ENCODE data around the gene GNA14. TPM values are rescaled to one million over a fixed set of nuclear protein-coding genes. Genes with fewer than 3 reads are reported as not detected.
"Not testable (repeated sequence)": the region's sequence is repeated elsewhere in the genome, so short reads cannot be mapped to it uniquely, and the experiment has no call there.

The GNA14 gene
- polyA plus RNA-seq, 10 donors = 2.7 to 6.2 (median 3.8) TPM

DNA sequence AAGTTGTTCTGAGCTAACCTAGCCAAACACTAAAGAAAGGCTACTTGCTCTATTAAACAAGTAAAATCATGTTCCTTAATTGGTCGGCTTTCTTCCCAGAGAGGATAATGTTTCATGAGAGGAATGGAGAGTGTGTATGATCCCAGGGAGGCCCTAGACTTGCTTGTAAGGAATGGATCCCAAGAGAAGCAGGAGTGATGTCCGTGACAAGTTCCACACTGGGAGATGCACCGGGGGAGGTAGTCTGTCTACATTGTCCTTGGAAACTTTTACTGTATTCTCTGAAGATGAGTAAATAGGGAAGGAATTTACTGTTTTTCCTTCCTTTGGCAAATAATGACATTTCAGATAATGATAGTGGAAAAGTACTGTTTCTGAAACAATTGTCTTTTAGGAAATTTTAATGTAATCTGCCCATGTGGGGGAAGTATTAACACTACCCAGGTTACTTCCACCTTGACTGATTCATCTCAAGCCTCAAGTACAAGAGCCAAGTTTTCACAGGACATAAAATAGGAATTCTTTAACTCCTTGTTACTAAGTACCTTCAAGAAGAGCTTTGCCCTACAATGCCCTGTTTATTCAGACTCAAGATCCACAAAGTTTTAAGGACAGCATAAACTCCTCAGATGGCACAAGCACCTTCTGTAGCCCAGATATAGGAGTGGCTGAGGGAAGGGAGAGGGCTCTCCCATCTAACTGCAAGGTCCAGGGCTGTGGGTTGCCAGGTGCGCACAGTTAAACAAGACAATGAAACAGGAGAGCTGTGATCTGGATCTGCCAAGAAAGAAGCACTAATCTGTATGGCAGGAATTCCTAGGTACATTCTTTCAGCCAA is 152.1 kb downstream of the GNA14 start:
- DNase-seq = peak; percentile 81 to 94 (median 86)

DNA sequence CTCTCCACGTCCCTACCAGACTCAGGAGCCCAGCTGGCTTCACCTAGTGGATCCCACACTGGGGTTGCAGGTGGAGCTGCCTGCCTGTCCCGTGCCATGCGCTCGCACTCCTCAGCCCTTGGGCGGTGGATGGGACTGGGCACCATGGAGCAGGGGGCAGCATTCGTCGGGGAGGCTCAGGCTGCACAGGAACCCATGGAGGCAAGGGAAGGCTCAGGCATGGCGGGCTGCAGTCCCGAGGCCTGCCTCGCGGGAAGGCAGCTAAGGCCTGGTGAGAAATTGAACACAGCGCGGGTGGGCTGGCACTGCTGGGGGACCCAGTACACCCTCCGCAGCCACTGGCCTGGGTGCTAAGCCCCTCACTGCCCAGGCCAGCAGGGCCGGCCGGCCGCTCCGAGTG is 157.8 kb downstream of the GNA14 start:
- DNase-seq = not testable (repeated sequence)

GRCh38 chr9:77489405-77490163 is 158.5 kb downstream of the GNA14 start:
- not testable (repeated sequence) for DNase-seq

GRCh38 chr9:77488439-77489126 is 159.5 kb downstream of the GNA14 start:
- no peak for DNase-seq

GRCh38 chr9:77486968-77487367 is 161.2 kb downstream of the GNA14 start:
- DNase-seq = no peak

DNA sequence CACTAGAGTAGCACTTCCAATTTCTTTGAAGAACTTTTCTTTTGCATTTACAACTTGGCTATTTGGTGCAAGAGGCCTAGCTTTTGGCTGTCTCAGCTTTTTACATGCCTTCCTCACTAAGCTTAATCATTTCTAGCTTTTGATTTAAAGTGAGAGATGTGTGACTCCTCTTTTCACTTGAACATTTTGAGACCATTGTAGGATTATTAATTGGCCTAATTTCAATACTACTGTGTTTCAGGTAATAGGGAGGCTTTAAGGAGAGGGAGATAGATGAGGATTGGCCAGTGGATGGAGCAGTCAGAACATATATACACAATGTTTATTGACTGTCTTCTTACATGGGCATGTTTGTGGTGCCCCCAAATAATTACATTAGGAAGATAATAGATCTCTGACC is 161.7 kb downstream of the GNA14 start:
- DNase-seq = no peak

- DNase-seq = peak; percentile 30 to 63 (median 59)
Observed at GRCh38 chr9:77475641-77476473, 172.3 kb downstream of the GNA14 start.

DNA sequence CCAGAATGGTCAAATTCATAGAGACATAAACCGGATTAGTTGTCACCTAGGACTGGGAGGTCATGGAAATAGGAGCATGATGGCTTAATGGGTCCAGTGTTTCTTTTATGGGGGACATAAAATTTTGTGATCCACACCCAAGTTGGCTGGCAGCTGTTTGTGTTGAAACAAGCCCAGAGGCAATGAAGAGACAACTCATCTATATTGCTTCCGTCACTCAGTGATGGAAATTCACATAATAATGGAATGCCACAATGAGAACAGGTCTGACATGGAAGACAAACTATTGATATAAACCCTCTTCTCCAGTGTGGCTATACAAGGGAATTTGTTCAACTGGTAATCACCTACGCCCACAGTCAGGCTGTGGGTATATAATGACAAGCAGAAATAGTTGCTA is 173.2 kb downstream of the GNA14 start:
- no peak for DNase-seq

- no peak for DNase-seq
Observed at GRCh38 chr9:77472646-77473045, 175.5 kb downstream of the GNA14 start.

DNA sequence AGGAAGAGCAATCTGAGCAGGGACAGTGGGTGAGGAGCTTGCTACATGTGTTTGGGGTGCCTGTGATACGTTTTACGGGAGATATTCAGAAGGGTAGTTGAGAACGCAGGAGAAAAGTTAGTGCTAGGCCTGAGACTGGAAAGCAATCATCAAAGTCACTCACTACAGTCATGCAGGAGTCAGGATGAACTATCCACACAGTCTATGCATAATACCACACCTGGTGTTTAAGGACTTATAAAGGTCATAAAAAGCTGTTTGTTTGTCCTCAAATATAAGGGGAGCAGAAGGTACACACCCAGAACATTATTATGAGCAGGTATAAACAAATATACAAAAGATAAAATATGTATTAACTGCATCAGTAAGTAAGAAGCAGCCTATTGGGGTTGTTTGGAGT is 176.6 kb downstream of the GNA14 start:
- no peak for DNase-seq

GRCh38 chr9:77469515-77470231 is 178.4 kb downstream of the GNA14 start:
- DNase-seq = peak; percentile 28 to 77 (median 49)

DNA sequence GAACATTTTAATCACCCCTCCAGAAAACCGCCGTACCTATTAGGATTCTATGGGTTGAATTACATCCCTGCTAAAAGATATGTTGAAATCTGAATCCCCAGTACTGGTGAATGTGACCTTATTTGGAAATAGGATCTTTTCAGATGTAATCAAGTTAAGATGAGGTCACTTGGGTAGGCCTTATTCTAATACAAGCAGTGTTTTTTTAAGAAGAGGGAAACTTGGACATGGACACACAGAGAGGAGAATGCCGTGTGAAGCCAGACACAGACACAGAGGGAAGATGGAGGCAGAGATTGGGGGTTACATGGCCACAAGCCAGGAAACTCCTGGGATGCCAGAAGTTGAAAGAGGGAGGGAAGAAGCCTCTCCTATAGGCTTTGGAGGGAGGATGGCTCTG is 183.5 kb downstream of the GNA14 start:
- DNase-seq = peak in 1 of 3 donors; percentile 46

DNA sequence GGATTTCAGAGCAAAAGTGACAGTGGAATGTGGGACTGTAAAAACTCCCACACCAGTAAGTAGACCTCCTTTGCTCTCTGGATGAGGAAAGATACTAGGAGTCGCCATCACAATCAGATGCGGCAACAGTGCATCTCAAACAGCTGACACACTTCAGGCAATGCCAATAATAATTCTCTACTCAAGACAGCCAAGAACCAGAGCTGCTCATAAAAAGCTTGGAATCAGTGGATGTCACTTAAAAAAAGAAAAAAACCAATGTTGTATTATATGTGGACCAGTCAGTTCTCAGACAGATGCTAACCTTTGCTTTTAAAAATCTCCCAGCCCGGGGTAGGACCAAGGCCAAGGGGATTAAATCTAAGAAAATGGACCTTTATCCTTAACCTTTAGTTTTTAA is 185.0 kb downstream of the GNA14 start:
- DNase-seq = no peak

DNA sequence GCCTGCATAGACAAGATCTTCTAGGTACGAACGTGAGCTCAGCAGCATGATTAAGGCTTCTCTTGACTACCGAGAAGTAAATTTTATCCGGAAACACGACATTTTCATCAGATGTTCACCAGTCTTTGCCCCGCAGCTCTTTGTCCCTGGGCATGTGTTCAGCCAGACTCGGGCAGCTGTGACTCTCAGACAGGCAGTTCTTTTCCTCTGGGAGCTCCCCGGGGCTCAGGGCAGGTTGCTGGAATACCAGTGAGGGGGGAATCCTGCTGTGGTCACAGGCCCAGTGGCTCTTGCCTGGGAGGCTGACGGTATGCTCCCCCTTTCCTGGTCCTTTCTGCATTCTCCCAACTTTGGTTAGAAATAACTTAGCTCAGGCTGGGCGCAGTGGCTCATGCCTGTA is 186.1 kb downstream of the GNA14 start:
- DNase-seq = no peak

GRCh38 chr9:77460938-77461337 is 187.2 kb downstream of the GNA14 start:
- DNase-seq = no peak

GRCh38 chr9:77457916-77458592 is 190.1 kb downstream of the GNA14 start:
- peak; percentile 64 to 78 (median 65) for DNase-seq

GRCh38 chr9:77456829-77457437 is 191.2 kb downstream of the GNA14 start:
- peak; percentile 81 to 89 (median 81) for DNase-seq

- DNase-seq = no peak
Observed at GRCh38 chr9:77455312-77455927, 192.7 kb downstream of the GNA14 start.

GRCh38 chr9:77454663-77455062 is 193.5 kb downstream of the GNA14 start:
- no peak for DNase-seq

All from muscle of back (tissue), 11 donors.